NCI-H774 (cell line): ENCODE measurements around the gene KCNB1.
A peak's percentile ranks its signal among the peaks of the same experiment; 100 is the strongest.

ENCODE experiments used
- DNase-seq: peaks from one replicate; lab custom pipeline; 2025; lab: John Stamatoyannopoulos, UW

KCNB1 gene

GRCh38 chr20:49497398-49497669, 14.9 kb upstream of the KCNB1 start:
- no peak for DNase-seq

- no peak for DNase-seq
Observed at GRCh38 chr20:49496553-49497397, 14.3 kb upstream of the KCNB1 start.

GRCh38 chr20:49496043-49496442, 13.6 kb upstream of the KCNB1 start:
- DNase-seq: no peak

- DNase-seq: no peak
Observed at GRCh38 chr20:49490689-49491088, 8.2 kb upstream of the KCNB1 start.

- no peak for DNase-seq
Observed at GRCh38 chr20:49489688-49490087, 7.2 kb upstream of the KCNB1 start.

- DNase-seq: no peak
Observed at GRCh38 chr20:49486064-49486463, 3.6 kb upstream of the KCNB1 start.

- no peak for DNase-seq
Observed at GRCh38 chr20:49485563-49485962, 3.1 kb upstream of the KCNB1 start.

- DNase-seq: peak; percentile 66
Observed at GRCh38 chr20:49484180-49485140, 2.0 kb upstream of the KCNB1 start.

- DNase-seq: no peak
Observed at GRCh38 chr20:49483696-49484123, 1.2 kb upstream of the KCNB1 start.

- DNase-seq: no peak
Observed at GRCh38 chr20:49483018-49483695, 689 bp upstream of the KCNB1 start.

- DNase-seq: no peak
Observed at GRCh38 chr20:49482173-49482572, 295 bp downstream of the KCNB1 start.

- DNase-seq: no peak
Observed at GRCh38 chr20:49481116-49481515, 1.4 kb downstream of the KCNB1 start.

- no peak for DNase-seq
Observed at GRCh38 chr20:49480236-49480635, 2.2 kb downstream of the KCNB1 start.

- DNase-seq: no peak
Observed at GRCh38 chr20:49479785-49480184, 2.7 kb downstream of the KCNB1 start.

GRCh38 chr20:49478754-49479689, 3.4 kb downstream of the KCNB1 start:
- DNase-seq: no peak

- DNase-seq: no peak
Observed at GRCh38 chr20:49478266-49478665, 4.2 kb downstream of the KCNB1 start.

- DNase-seq: no peak
Observed at GRCh38 chr20:49477200-49477599, 5.3 kb downstream of the KCNB1 start.

- DNase-seq: no peak
Observed at GRCh38 chr20:49476016-49476355, 6.5 kb downstream of the KCNB1 start.

- no peak for DNase-seq
Observed at GRCh38 chr20:49475292-49476015, 7.0 kb downstream of the KCNB1 start.

- DNase-seq: no peak
Observed at GRCh38 chr20:49471397-49471796, 11.1 kb downstream of the KCNB1 start.

- DNase-seq: no peak
Observed at GRCh38 chr20:49470922-49471321, 11.5 kb downstream of the KCNB1 start.
